ENCODE results near the gene ASPRV1.
A peak's percentile ranks its signal among the peaks of the same experiment; 100 is the strongest.

The ASPRV1 gene

GRCh38 chr2:69937968-69938367 lies 23.5 kb downstream of the ASPRV1 start:
- DNase-seq = no peak

DNA sequence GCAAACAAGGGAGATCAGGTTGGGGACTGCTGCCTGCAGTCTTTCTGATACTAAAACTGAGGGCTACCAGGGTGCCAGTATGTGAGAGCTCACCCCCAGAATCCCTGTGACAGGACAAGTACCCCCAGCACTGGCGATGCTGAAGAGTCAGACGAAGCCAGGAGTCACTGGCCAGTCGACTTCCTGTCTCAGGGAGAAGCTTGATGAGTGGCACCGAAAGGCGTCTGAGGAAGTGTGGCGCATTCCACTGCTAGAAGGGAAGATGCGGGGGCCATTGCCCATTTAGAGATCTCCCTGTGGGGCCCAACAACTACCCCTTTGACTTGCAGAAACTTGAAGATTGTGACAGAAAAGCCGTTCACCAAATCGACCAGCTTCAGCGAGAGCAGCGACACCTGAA lies 24.5 kb downstream of the ASPRV1 start:
- DNase-seq = no peak

- no peak for DNase-seq
These were observed 26.4 kb downstream of the ASPRV1 start for GRCh38 chr2:69935011-69935410.

GRCh38 chr2:69934614-69934908 lies 26.9 kb downstream of the ASPRV1 start:
- DNase-seq = no peak

GRCh38 chr2:69933839-69934613 lies 27.4 kb downstream of the ASPRV1 start:
- DNase-seq = no peak

DNA sequence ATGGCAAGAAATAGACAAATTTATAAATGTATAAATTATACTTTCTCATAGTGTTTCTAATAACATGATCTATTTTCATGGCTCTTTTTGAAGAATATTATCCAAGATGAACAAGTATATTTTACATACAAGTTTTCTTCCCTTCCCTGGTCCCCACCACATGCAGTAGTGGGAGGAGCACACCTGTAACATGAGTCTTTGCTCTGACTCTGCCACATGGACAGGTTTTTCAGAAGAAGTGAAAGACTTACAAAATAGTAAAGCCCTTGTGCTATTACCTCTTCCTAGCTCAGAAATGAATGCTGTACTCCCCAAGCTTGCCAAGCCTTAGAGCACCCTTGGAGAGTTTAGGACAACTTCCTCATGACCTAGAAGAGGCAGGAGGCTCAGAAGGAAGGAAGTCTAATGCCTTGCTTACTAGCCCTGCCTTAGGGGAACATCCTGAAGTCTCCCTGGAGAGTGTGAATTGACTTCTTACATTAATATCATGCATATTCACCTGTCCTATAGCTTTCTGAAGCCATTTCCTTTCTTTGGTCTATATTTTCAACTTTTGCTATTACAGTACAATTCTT lies 28.1 kb downstream of the ASPRV1 start:
- DNase-seq = no peak

DNA sequence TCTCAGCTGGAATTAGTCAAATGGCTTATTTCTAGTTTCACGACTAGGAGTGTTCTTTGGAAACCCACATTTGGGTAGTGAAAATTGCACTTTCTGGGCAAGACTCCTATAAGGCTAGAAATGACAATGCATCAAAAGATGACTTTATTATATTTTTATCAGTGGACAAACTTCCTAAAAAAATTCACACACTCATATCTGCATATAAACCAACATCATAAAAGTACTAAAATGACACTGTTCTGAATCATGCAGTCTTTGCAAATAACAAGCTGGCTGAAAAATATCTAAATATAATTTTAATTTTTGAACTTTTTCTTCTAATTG lies 28.9 kb downstream of the ASPRV1 start:
- no peak for DNase-seq

DNA sequence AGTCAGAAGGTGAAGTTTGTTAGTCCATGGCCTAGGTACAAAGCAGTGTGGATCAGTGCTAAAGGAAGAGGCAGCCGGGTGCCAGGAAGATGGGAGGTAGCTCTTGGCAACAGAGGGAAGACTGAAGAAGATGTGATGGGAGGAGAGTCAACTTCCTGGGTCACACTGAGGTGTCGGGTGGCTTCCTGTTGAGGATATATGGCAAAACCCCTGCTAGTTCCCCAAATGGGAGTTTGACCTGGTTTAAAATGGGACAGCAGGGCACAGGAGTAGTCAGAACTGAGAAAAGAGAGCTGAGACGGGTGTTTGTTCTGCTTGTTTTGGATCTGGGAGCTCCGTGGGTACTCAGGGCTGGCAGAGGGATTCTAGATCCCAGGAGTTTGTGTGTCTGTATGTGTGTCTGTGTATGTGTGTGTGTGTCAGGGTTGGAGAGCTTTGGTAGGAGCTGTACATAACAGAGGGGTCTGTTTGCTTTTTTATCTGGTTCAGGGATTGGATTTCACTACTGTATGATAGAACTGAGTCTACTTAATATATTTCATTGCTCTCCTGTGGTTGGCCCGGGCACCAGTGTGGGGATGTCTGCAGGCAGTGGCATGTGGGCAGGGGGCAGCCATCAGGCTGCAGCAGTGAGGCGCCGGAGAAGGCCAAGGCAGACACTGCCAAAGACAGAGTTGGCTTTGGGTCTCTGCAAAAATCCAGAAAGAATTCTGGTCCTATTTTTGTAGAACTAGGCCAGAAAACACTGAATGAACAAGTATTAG lies 29.4 kb downstream of the ASPRV1 start:
- DNase-seq = no peak

GRCh38 chr2:69926849-69927515 lies 34.4 kb downstream of the ASPRV1 start:
- DNase-seq = no peak

DNA sequence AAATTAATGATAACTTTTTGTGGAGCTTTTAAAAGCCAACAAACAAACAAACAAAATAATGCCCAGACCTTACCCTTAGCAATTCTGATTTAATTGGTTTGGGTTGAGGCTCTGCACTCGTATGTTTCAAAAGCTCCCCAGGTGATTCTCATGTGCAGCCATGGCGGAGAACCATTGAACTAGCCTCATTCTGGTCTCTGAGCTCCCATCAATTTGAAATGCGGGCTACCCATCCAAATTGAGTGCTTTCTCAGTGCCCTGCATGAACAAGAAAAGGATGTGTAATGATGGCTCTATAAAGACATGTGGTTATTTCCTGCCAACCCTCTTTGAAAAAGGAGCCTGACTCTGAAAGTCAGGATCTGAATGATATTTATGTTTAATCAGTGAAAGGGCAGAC lies 38.3 kb downstream of the ASPRV1 start:
- no peak for DNase-seq

GRCh38 chr2:69918401-69918800 lies 43.0 kb downstream of the ASPRV1 start:
- no peak for DNase-seq

DNA sequence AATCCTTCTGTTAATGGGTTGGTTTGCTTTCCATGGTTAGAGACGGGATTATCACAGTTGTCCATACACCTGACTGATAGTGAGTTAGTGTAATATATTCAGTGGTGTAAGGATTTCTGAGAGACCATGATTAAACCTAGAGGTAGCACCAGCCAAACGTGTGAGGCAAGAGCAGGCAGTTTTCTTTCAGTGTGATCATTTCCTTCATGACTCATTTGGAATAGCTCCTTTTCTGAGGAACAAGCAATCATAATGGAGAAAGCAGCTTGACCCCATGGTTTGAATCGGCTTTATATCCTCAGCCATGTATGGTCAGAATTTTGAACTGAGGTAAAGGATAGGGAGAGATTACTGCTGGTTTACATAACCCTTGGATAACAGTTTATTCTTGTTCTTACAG lies 43.6 kb downstream of the ASPRV1 start:
- no peak for DNase-seq

GRCh38 chr2:69916106-69916505 lies 45.3 kb downstream of the ASPRV1 start:
- DNase-seq = no peak

GRCh38 chr2:69914950-69915945 lies 46.2 kb downstream of the ASPRV1 start, which contains the start of gene MXD1:
TSS of gene MXD1 (plus strand) at chr2:69915109. CDS start at chr2:69915331, 222 bp downstream.
- DNase-seq = peak; percentile 27

GRCh38 chr2:69914164-69914949 lies 47.1 kb downstream of the ASPRV1 start:
- peak; percentile 100 for DNase-seq

GRCh38 chr2:69911985-69912563 lies 49.4 kb downstream of the ASPRV1 start:
- no peak for DNase-seq

All from right hindlimb (tissue), 1 donor.